Thyroid gland (tissue), 4 donors: ENCODE results near the gene LAMA3.

Experiments
- POLR2A ChIP-seq, 2 donors: fragments of 450-650 bp; IDR thresholded peaks; one replicate each; pipeline ENCODE4 v1.6.1; 2017; ENCODE audit warnings: antibody characterized with exemption in 2 of 2, mild to moderate bottlenecking in 2 of 2, moderate library complexity in 1 of 2
- TF ChIP-seq, protein P1 (sequence below), 6 experiments: fragments of 200-600 bp in 3 of 6; fragments of 450-650 bp in 3 of 6; sonication (generic) in 3 of 6; IDR thresholded peaks; one replicate each; pipeline ENCODE4 v1.5.1; 2016 to 2019; ENCODE audit warnings: antibody characterized with exemption in 6 of 6, mild to moderate bottlenecking in 2 of 6, inconsistent platforms in 1 of 6, moderate library complexity in 1 of 6

GRCh38 chr18:23966909-23967308 lies 277.7 kb downstream of the LAMA3 start:
- TF ChIP-seq POLR2A (IDR thresholded peaks at IDR 0.05) = no peak
- TF ChIP-seq, protein P1, sequence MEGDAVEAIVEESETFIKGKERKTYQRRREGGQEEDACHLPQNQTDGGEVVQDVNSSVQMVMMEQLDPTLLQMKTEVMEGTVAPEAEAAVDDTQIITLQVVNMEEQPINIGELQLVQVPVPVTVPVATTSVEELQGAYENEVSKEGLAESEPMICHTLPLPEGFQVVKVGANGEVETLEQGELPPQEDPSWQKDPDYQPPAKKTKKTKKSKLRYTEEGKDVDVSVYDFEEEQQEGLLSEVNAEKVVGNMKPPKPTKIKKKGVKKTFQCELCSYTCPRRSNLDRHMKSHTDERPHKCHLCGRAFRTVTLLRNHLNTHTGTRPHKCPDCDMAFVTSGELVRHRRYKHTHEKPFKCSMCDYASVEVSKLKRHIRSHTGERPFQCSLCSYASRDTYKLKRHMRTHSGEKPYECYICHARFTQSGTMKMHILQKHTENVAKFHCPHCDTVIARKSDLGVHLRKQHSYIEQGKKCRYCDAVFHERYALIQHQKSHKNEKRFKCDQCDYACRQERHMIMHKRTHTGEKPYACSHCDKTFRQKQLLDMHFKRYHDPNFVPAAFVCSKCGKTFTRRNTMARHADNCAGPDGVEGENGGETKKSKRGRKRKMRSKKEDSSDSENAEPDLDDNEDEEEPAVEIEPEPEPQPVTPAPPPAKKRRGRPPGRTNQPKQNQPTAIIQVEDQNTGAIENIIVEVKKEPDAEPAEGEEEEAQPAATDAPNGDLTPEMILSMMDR (IDR thresholded peaks at IDR 0.05) = no peak
